ENCODE data around the gene ATP1B1. TPM values are rescaled to one million over a fixed set of nuclear protein-coding genes. Genes with fewer than 3 reads are reported as not detected.

Gene ATP1B1
- total RNA-seq (1.7 and 3.1 TPM in 2 replicates), polyA plus RNA-seq (0.81 and 1.4 TPM in 2 replicates), polyA minus RNA-seq (0.21 and 0.86 TPM in 2 replicates)
- 1.4 TPM for total RNA-seq (2013)

DNA sequence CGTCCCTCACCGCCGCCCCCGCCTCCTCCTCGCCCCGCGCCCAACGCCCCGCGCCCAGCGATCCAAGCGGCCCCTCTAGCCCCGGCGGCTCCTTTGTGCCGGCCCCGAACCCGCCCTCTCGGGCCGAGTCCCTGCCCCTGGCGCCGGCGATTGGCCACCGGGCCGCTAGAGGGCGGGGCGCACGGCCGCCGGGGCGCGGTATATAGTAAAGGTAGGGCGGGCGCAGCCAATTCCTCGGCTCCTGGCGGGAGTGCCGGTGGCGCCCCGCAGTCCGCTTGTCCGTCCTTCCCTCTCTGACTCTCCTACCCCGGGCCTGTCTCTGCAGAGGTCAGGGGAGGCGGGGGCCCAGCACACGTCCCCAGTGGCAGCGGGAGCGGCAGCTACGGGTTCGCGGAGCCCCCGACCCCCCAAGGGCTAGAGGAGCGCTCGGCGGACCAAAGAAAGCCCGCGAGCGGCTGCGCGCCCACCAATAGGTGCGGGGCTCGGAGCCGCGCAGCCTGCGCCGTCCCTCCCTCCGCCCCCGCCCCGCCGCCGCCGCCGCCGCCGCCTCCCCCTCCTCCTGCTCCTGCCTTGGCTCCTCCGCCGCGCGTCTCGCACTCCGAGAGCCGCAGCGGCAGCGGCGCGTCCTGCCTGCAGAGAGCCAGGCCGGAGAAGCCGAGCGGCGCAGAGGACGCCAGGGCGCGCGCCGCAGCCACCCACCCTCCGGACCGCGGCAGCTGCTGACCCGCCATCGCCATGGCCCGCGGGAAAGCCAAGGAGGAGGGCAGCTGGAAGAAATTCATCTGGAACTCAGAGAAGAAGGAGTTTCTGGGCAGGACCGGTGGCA lies at the start of gene ATP1B1:
ATP1B1 (plus strand) TSS at position 596 of the 826 bp plus-strand sequence; CDS start at position 736, 140 bp downstream.
- under 1% methylated on average over 78 of the region's 100 CpGs for WGBS (ENCODE audit: insufficient coverage)

More for the DNA sequence above, at the start of gene ATP1B1:
- ATAC-seq (ENCODE audit: low read depth) (peak; percentile 95), DNase-seq (peak; percentile 81)
- intact Hi-C loops (cut with micrococcal nuclease): loop anchor here (2.0 to 5.0 kb wide), 4 partner anchors 261 to 928 kb away; partner anchors contain the start of genes BLZF1, NME7 and TIPRL
- H2AFZ ChIP-seq (ENCODE audit: insufficient read depth, low read depth, low read length, poor library complexity, severe bottlenecking): peak within 1 kb of the TSS; percentile 78
- H4K20me1 ChIP-seq (ENCODE audit: control insufficient read depth, insufficient read depth, low read length, poor library complexity, severe bottlenecking): no peaks in the 10 kb centered on the region
- no peaks in the 10 kb centered on the region for H3K36me3 ChIP-seq (replicated peaks in 1 of 2; ENCODE audit: control extremely low read depth in 1 of 2, control insufficient read depth in 1 of 2, extremely low read depth in 1 of 2, insufficient read depth in 2 of 2, low read length in 1 of 2)
- no peaks in the 10 kb centered on the region for H3K9me3 ChIP-seq (ENCODE audit: control extremely low read depth in 1 of 3, control insufficient read depth in 2 of 3, insufficient read depth in 1 of 3, low read length in 2 of 3)
- H3K79me2 ChIP-seq (ENCODE audit: control insufficient read depth, insufficient read depth, low read length): no peaks in the 10 kb centered on the region
- Mint-ChIP-seq H3K27ac (peak within 1 kb of the TSS; percentile 63), H3K4me1 (peaks cover 16% of the 10 kb centered on the region), H3K9me3 (ENCODE audit: insufficient read depth) (no peaks in the 10 kb centered on the region), H3K4me3 (no peak within 1 kb of the TSS), H3K27me3 (peaks cover 37% of the 10 kb centered on the region)
- H3K27ac ChIP-seq (ENCODE audit: low read length in 2 of 2): no peak within 1 kb of the TSS
- H3K4me2 ChIP-seq (replicated peaks; ENCODE audit: low read depth, low read length, poor library complexity, severe bottlenecking): peak within 1 kb of the TSS; percentile 93
- ChIA-PET CTCF (no interaction called here), POLR2A (no interaction called here)
- H3K9ac ChIP-seq (ENCODE audit: low read length): peak within 1 kb of the TSS; percentile 71
- peak within 1 kb of the TSS; percentile 17 to 78 (median 63) for H3K4me3 ChIP-seq (ENCODE audit: control extremely low read depth in 1 of 5, extremely low read depth in 1 of 5, insufficient read depth in 1 of 5, low read depth in 2 of 5, low read length in 4 of 5)
- TF ChIP-seq EZH2 (IDR thresholded peaks at IDR 0.05; ENCODE audit: borderline replicate concordance, insufficient read depth, low read depth, low read length, poor library complexity, severe bottlenecking): no peak
- TF ChIP-seq, protein P1, sequence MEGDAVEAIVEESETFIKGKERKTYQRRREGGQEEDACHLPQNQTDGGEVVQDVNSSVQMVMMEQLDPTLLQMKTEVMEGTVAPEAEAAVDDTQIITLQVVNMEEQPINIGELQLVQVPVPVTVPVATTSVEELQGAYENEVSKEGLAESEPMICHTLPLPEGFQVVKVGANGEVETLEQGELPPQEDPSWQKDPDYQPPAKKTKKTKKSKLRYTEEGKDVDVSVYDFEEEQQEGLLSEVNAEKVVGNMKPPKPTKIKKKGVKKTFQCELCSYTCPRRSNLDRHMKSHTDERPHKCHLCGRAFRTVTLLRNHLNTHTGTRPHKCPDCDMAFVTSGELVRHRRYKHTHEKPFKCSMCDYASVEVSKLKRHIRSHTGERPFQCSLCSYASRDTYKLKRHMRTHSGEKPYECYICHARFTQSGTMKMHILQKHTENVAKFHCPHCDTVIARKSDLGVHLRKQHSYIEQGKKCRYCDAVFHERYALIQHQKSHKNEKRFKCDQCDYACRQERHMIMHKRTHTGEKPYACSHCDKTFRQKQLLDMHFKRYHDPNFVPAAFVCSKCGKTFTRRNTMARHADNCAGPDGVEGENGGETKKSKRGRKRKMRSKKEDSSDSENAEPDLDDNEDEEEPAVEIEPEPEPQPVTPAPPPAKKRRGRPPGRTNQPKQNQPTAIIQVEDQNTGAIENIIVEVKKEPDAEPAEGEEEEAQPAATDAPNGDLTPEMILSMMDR (IDR thresholded peaks at IDR 0.05): peak; percentile 58
- peaks cover 0 to 45% (median 24%) of the 10 kb centered on the region in 4 experiments for H3K27me3 ChIP-seq (replicated peaks in 1 of 4; ENCODE audit: control extremely low read depth in 1 of 4, control insufficient read depth in 3 of 4, insufficient read depth in 4 of 4, low read length in 3 of 4)
- H3K4me1 ChIP-seq (ENCODE audit: control insufficient read depth in 2 of 2, insufficient read depth in 2 of 2, low read length in 2 of 2): peaks cover 17 to 18% of the 10 kb centered on the region in 2 donors
